Measurements from ENCODE around the gene FAM20A.

- TF ChIP-seq CTCF (conservative IDR thresholded peaks at IDR 0.05) = no peak
- no peak for TF ChIP-seq EZH2 (IDR thresholded peaks at IDR 0.05; ENCODE audit: low read depth)
These were observed 12.8 kb downstream of the FAM20A start for GRCh38 chr17:68588362-68588761.

Data from PC-9 (cell line).